ENCODE measurements around the gene TAS2R46. TPM values are rescaled to one million over a fixed set of nuclear protein-coding genes. Genes with fewer than 3 reads are reported as not detected.
"Not testable (repeated sequence)": the region's sequence is repeated elsewhere in the genome, so short reads cannot be mapped to it uniquely, and the experiment has no call there.

The TAS2R46 gene
- polyA plus RNA-seq, 12 donors: 0.24 to 0.28 TPM; not detected in 10

- no peak for DNase-seq
These were observed 21.9 kb downstream of the TAS2R46 start for GRCh38 chr12:11040162-11040561.

- DNase-seq: no peak
These were observed 22.9 kb downstream of the TAS2R46 start for GRCh38 chr12:11039171-11039570.

- DNase-seq: not testable (repeated sequence)
These were observed 28.1 kb downstream of the TAS2R46 start for GRCh38 chr12:11033959-11034358.

DNA sequence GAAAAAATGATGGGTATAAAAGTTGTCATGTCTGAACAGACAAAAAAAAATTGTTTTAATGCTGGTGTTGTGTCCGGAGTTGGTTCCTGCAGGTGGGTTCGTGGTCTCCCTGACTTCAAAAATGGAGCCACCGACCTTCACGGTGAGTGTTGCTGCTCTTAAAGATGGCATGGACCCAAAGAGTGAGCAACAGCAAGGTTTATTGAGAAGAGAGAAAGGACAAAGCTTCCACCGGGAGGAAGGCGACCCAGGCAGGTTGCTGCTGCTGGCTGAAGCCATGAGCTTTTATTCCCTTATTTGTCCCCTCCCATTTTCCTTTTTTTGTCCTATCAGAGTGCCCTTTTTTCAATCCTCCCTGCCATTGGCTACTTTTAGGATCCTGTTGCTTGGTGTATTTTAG lies 30.8 kb downstream of the TAS2R46 start, which contains the start of gene TAS2R31:
Gene TAS2R31 (minus strand): TSS at position 101 of the 400 bp plus-strand sequence. CDS start 72 bp downstream, at position 29.
- DNase-seq: no peak

DNA sequence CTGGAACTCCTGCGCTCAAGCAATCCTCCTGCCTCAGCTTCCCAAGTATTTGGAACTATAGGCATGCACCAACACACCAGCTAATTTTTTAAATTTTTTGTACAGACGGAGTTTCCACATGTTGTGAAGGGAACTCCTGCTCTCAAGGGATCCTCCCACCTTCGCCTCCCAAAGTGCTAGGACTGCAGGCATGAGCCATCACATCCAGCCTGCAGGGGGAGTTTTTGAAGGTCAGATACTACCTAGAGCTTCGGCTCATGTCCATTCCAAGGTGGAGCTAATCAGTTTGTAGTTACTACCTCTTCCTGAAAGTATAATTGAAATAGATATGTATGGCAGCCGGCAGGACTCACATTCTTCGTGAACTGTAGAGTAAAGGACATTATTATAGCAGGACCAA lies 36.0 kb downstream of the TAS2R46 start:
- DNase-seq: no peak

DNA sequence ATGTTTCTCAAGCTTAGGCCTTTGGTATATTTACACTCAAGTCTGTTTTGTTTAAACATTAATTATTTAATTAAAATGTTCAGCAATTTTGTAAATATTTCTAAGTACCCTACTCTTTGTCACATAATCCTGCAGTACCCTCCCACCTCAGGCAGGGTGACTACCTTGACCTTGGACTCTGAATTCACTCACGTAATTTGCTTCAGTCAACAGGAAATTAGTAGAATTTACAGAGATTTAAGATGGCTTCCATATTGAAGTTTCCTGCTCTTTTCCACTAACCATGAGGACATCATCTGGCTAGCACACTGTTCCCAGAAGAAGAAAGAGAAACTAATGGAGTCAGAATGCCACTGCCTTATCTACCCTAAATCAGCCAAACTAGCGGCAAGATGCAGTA lies 38.7 kb downstream of the TAS2R46 start:
- DNase-seq: no peak

- DNase-seq: no peak
These were observed 39.6 kb downstream of the TAS2R46 start, which contains the start of gene TAS2R19 for GRCh38 chr12:11022520-11022919. TSS of gene TAS2R19 (minus strand) at chr12:11022620. CDS start at chr12:11022571, 49 bp downstream.

DNA sequence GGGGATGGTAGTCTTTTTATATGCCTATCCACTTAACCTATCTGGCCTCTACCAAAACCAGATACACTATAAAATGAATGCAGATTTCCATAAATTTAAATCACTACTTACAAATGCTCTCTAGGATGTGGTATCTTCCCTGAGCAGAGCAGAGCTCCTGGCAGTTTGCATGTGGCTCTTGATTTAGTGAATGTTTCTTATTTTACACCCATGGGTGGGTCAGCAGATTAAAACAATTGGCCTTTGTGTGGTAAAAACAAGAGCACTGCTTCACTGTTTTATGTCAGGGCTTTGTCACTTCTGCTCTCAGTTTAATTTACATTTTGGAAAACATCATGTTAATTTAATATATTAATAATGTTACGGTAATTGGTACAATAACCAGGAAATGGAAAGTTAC lies 45.2 kb downstream of the TAS2R46 start:
- no peak for DNase-seq

DNA sequence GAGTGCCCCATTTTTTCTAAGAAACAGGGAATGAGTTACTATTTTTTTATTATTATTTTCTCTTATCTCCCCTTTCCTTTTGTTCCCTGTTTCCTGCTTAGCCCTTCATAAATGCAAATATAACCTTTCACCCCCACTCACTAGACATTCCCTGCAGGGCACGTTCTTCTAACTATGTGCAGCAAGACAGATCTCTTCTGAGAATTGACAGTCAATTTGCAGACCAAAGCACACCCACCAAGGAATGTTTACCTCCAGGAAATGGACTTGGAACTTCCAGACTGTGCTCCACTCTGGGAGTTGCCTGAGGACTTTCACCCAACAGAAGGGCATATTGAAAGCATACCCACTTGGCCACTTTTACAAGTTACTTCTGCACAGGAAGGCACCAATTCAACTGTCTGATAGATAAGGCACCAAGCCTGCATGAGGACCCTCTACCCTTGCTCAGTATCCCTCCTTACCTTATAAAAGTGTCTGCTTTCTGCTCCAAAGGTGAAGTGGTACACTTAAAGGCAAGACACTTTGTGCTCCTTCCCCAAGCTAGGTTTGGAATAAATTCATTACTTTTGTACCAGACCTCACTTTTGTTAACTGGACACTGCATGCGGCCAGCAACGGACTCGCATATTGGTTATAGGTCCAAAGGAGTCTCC lies 46.2 kb downstream of the TAS2R46 start:
- DNase-seq: no peak

DNA sequence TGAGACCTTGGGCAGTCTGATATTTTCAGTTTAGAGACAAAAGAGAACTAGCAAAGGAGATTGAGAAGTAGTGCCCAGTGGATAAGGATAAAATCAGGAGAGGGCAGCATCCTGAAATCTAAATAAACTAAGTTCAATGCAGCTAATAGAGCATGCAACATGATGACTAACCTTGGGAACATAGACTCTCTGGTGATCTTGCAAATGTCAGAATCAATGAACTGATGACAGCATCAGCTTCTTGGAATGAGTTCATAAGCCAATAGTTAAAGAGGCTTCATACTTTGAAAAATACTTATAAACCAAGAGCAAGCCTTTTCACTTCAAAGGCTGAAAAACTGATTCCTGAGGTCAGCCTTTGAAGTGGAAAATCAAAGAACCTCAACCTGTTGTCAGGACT lies 47.9 kb downstream of the TAS2R46 start:
- no peak for DNase-seq

Other genes starting within 250 kb of the TAS2R46 start
- 1 to 10 TPM in 6 of 12 donors, under 1 TPM in 4, not detected in 2; 0.26 to 2.0 (median 1.1) TPM for gene TAS2R10, start 235.9 kb downstream of the TAS2R46 start, polyA plus RNA-seq (ENCODE audit: insufficient read length in 12 of 12)
- 1 to 10 TPM in 10 of 12 donors, not detected in 2; 2.3 to 9.4 (median 4.3) TPM for gene PRR4, start 212.8 kb downstream of the TAS2R46 start, polyA plus RNA-seq (ENCODE audit: insufficient read length in 12 of 12)
- gene PRH1, start 178.0 kb downstream of the TAS2R46 start, polyA plus RNA-seq (ENCODE audit: insufficient read length in 12 of 12): 10 to 100 TPM in 3 of 12 donors, 1 to 10 TPM in 7, not detected in 2; 4.9 to 16.0 (median 8.6) TPM
- under 1 TPM in 3 of 12 donors, not detected in 9; 0.11 to 0.22 (median 0.21) TPM for gene TAS2R13, start 152.7 kb downstream of the TAS2R46 start, polyA plus RNA-seq (ENCODE audit: insufficient read length in 12 of 12)
- gene PRH2, start 133.1 kb downstream of the TAS2R46 start, polyA plus RNA-seq (ENCODE audit: insufficient read length in 12 of 12): under 1 TPM in 3 of 12 donors, not detected in 9; 0.26 to 0.45 (median 0.37) TPM
- gene TAS2R14, start 123.0 kb downstream of the TAS2R46 start, polyA plus RNA-seq (ENCODE audit: insufficient read length in 12 of 12): 1 to 10 TPM in 10 of 12 donors, not detected in 2; 1.8 to 6.2 (median 3.3) TPM
- gene TAS2R50, start 75.4 kb downstream of the TAS2R46 start, polyA plus RNA-seq (ENCODE audit: insufficient read length in 12 of 12): under 1 TPM in 1 of 12 donors, not detected in 11; 0.19 TPM
- 1 to 10 TPM in 6 of 12 donors, under 1 TPM in 4, not detected in 2; 0.54 to 3.7 (median 1.6) TPM for gene TAS2R20, start 64.0 kb downstream of the TAS2R46 start, polyA plus RNA-seq (ENCODE audit: insufficient read length in 12 of 12)
- gene TAS2R19, start 39.7 kb downstream of the TAS2R46 start, polyA plus RNA-seq (ENCODE audit: insufficient read length in 12 of 12): 1 to 10 TPM in 8 of 12 donors, under 1 TPM in 2, not detected in 2; 0.50 to 3.4 (median 1.3) TPM
- gene TAS2R31, start 30.9 kb downstream of the TAS2R46 start, polyA plus RNA-seq (ENCODE audit: insufficient read length in 12 of 12): 1 to 10 TPM in 5 of 12 donors, under 1 TPM in 5, not detected in 2; 0.63 to 2.3 (median 1.0) TPM
- gene TAS2R43, start 30.0 kb upstream of the TAS2R46 start, polyA plus RNA-seq (ENCODE audit: insufficient read length in 12 of 12): under 1 TPM in 7 of 12 donors, not detected in 5; 0.18 to 0.39 (median 0.21) TPM
- gene TAS2R30, start 72.3 kb upstream of the TAS2R46 start, polyA plus RNA-seq (ENCODE audit: insufficient read length in 12 of 12): under 1 TPM in 5 of 12 donors, not detected in 7; 0.10 to 0.33 (median 0.23) TPM
- gene SMIM10L1, start 108.9 kb upstream of the TAS2R46 start, polyA plus RNA-seq (ENCODE audit: insufficient read length in 12 of 12): 10 to 100 TPM in 10 of 12 donors, 1 to 10 TPM in 1, not detected in 1; 8.5 to 17.3 (median 13.2) TPM
- gene TAS2R42, start 124.6 kb upstream of the TAS2R46 start, polyA plus RNA-seq (ENCODE audit: insufficient read length in 12 of 12): not detected
- gene PRB3, start 207.4 kb upstream of the TAS2R46 start, polyA plus RNA-seq (ENCODE audit: insufficient read length in 12 of 12): not detected
- not detected for gene PRB4, start 248.1 kb upstream of the TAS2R46 start, polyA plus RNA-seq (ENCODE audit: insufficient read length in 12 of 12)

Measured in muscle of arm (tissue), 12 donors.